ENCODE data around the gene PPARD. TPM values are rescaled to one million over a fixed set of nuclear protein-coding genes. Genes with fewer than 3 reads are reported as not detected.

Gene PPARD
- total and polyA plus RNA-seq, 2 of the 13 experiments (the other 11 are each of a cell fraction or from before 2014, with no cell fraction given) = 6.1 to 13.3 TPM

- TF ChIP-seq ZNF710 (CRISPR knock-in tag; IDR thresholded peaks at IDR 0.05; ENCODE audit: borderline replicate concordance) (peak; percentile 81; the same call in 1 of the 2 replicates), ZNF687 (CRISPR knock-in tag; IDR thresholded peaks at IDR 0.05) (peak; percentile 97), MIER3 (CRISPR knock-in tag; IDR thresholded peaks at IDR 0.05; ENCODE audit: borderline replicate concordance) (peak; percentile 92; the same call in 1 of the 2 replicates), HNF1B (CRISPR knock-in tag; IDR thresholded peaks at IDR 0.05) (peak; percentile 97), MAFG (CRISPR knock-in tag; IDR thresholded peaks at IDR 0.05) (no peak), CBFB (CRISPR knock-in tag; IDR thresholded peaks at IDR 0.05) (peak; percentile 82), ZNF496 (CRISPR knock-in tag; IDR thresholded peaks at IDR 0.05; ENCODE audit: insufficient replicate concordance) (no peak), TAF1 (CRISPR knock-in tag; IDR thresholded peaks at IDR 0.05) (peak; percentile 100), ZNF292 (CRISPR knock-in tag; IDR thresholded peaks at IDR 0.05; ENCODE audit: borderline replicate concordance, low read depth) (peak; percentile 22; the same call in 1 of the 2 replicates), RXRB (CRISPR knock-in tag; IDR thresholded peaks at IDR 0.05; ENCODE audit: borderline replicate concordance) (peak; percentile 77), NCOA2 (CRISPR knock-in tag; IDR thresholded peaks at IDR 0.05) (peak; percentile 75; the same call in 1 of the 2 replicates), ZBTB4 (CRISPR knock-in tag; IDR thresholded peaks at IDR 0.05; ENCODE audit: borderline replicate concordance) (peak; percentile 88; the same call in 1 of the 2 replicates)
- TF ChIP-seq, protein P1, sequence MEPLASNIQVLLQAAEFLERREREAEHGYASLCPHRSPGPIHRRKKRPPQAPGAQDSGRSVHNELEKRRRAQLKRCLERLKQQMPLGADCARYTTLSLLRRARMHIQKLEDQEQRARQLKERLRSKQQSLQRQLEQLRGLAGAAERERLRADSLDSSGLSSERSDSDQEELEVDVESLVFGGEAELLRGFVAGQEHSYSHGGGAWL (CRISPR knock-in tag; IDR thresholded peaks at IDR 0.05) = peak; percentile 98
- TF ChIP-seq, protein P2, sequence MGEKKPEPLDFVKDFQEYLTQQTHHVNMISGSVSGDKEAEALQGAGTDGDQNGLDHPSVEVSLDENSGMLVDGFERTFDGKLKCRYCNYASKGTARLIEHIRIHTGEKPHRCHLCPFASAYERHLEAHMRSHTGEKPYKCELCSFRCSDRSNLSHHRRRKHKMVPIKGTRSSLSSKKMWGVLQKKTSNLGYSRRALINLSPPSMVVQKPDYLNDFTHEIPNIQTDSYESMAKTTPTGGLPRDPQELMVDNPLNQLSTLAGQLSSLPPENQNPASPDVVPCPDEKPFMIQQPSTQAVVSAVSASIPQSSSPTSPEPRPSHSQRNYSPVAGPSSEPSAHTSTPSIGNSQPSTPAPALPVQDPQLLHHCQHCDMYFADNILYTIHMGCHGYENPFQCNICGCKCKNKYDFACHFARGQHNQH (CRISPR knock-in tag; IDR thresholded peaks at IDR 0.05) = peak; percentile 92; the same call in 1 of the 2 replicates
These were observed 126.0 kb downstream of the PPARD start, which contains the start of gene RPL10A (continued) for GRCh38 chr6:35468181-35468979.

All from HepG2 (cell line).